HepG2 (cell line): ENCODE results near the gene WNT5B. TPM values are rescaled to one million over a fixed set of nuclear protein-coding genes. Genes with fewer than 3 reads are reported as not detected.

Experiments
- ATRX ChIP-seq: sonication (generic); formaldehyde crosslinking; IDR thresholded peaks from 2 replicates; pipeline ENCODE4 v1.4.0; 2020; ENCODE audit warnings: missing genetic modification reagents, borderline replicate concordance
- CEBPG ChIP-seq: IDR thresholded peaks from 2 replicates; pipeline ENCODE4 v1.6.1; 2016
- CSRNP1 ChIP-seq: sonication (generic); formaldehyde crosslinking; IDR thresholded peaks from 2 replicates; pipeline ENCODE4 v1.8.1; 2023; ENCODE audit warnings: mild to moderate bottlenecking, missing genetic modification reagents
- CTCF ChIP-seq: sonication (generic); formaldehyde crosslinking; IDR thresholded peaks from 2 replicates; pipeline ENCODE4 v1.5.0; 2020; ENCODE audit warnings: mild to moderate bottlenecking, missing genetic modification reagents, moderate library complexity
- HCFC1 ChIP-seq: fragments of 150-350 bp; IDR thresholded peaks from 2 replicates; pipeline ENCODE4 v1.6.1; 2014; ENCODE audit warnings: low read depth, low read length
- HMG20A ChIP-seq: IDR thresholded peaks from 2 replicates; pipeline ENCODE4 v1.6.1; 2016; ENCODE audit warnings: borderline replicate concordance
- IRF1 ChIP-seq: sonication (generic); formaldehyde crosslinking; IDR thresholded peaks from 2 replicates; pipeline ENCODE4 v1.4.0; 2020; ENCODE audit warnings: low read depth, mild to moderate bottlenecking, missing genetic modification reagents
- KDM5A ChIP-seq: fragments of 200-600 bp; sonication (generic); IDR thresholded peaks from 2 replicates; pipeline ENCODE4 v1.7.0; 2018; ENCODE audit warnings: antibody characterized with exemption, mild to moderate bottlenecking, low read length, borderline replicate concordance
- KLF15 ChIP-seq: sonication (generic); formaldehyde crosslinking; IDR thresholded peaks from 2 replicates; pipeline ENCODE4 v1.8.1; 2023; ENCODE audit warnings: borderline replicate concordance, mild to moderate bottlenecking, inconsistent platforms, missing genetic modification reagents, mixed read lengths
- KMT2A ChIP-seq: sonication (generic); formaldehyde crosslinking; IDR thresholded peaks from 2 replicates; pipeline ENCODE4 v1.4.0; 2020; ENCODE audit warnings: missing genetic modification reagents
- MAZ ChIP-seq, 2 experiments: sonication (generic) in 1 of 2; formaldehyde crosslinking in 1 of 2; IDR thresholded peaks; 2 replicates each; pipeline versions ENCODE4 v1.5.0 to v1.6.1; 2012 to 2020; ENCODE audit warnings: low read depth in 2 of 2, mild to moderate bottlenecking in 2 of 2, borderline replicate concordance in 1 of 2, improper control_type of control experiment in 1 of 2, low read length in 1 of 2, missing genetic modification reagents in 1 of 2, moderate library complexity in 1 of 2
- MTF1 ChIP-seq: sonication (generic); formaldehyde crosslinking; IDR thresholded peaks from 2 replicates; pipeline ENCODE4 v1.5.0; 2020; ENCODE audit warnings: missing genetic modification reagents
- NFYB ChIP-seq: sonication (generic); formaldehyde crosslinking; IDR thresholded peaks from 2 replicates; pipeline ENCODE4 v1.4.0; 2020; ENCODE audit warnings: missing genetic modification reagents
- RBM22 ChIP-seq: fragments of 200-400 bp; formaldehyde crosslinking; optimal IDR thresholded peaks from 2 replicates; pipeline ENCODE3; 2017; ENCODE audit warnings: mild to moderate bottlenecking, low read length, moderate library complexity
- SALL1 ChIP-seq: sonication (generic); formaldehyde crosslinking; IDR thresholded peaks from 2 replicates; pipeline ENCODE4 v1.8.0; 2022; ENCODE audit warnings: mild to moderate bottlenecking, missing genetic modification reagents
- SMAD1 ChIP-seq: sonication (generic); formaldehyde crosslinking; IDR thresholded peaks from 2 replicates; pipeline ENCODE4 v1.4.0; 2020; ENCODE audit warnings: missing genetic modification reagents, low read depth, mild to moderate bottlenecking, borderline replicate concordance
- SRSF4 ChIP-seq: fragments of 200-400 bp; formaldehyde crosslinking; IDR thresholded peaks from one replicate; pipeline ENCODE4 v1.6.1; 2018; ENCODE audit warnings: mild to moderate bottlenecking, low read depth, low read length, moderate library complexity; ENCODE audit not compliant: poor library complexity, severe bottlenecking
- ZBTB42 ChIP-seq: sonication (generic); formaldehyde crosslinking; IDR thresholded peaks from 2 replicates; pipeline ENCODE4 v1.5.0; 2020; ENCODE audit warnings: mild to moderate bottlenecking, missing genetic modification reagents
- ZFX ChIP-seq: sonication (generic); formaldehyde crosslinking; IDR thresholded peaks from 2 replicates; pipeline ENCODE4 v1.4.0; 2020; ENCODE audit warnings: mild to moderate bottlenecking, low read depth, missing genetic modification reagents, moderate library complexity
- ZNF383 ChIP-seq: sonication (generic); formaldehyde crosslinking; IDR thresholded peaks from 2 replicates; pipeline ENCODE4 v1.4.0; 2020; ENCODE audit warnings: missing genetic modification reagents, mild to moderate bottlenecking, borderline replicate concordance
- ZNF414 ChIP-seq: sonication (generic); formaldehyde crosslinking; IDR thresholded peaks from 2 replicates; pipeline ENCODE4 v1.5.0; 2020; ENCODE audit warnings: missing genetic modification reagents
- ZNF431 ChIP-seq: sonication (generic); formaldehyde crosslinking; IDR thresholded peaks from 2 replicates; pipeline ENCODE4 v1.9.0; 2022; ENCODE audit warnings: missing genetic modification reagents, low read depth, mild to moderate bottlenecking, borderline replicate concordance
- ZNF468 ChIP-seq: sonication (generic); formaldehyde crosslinking; IDR thresholded peaks from 2 replicates; pipeline ENCODE4 v1.8.0; 2022; ENCODE audit warnings: mild to moderate bottlenecking, moderate library complexity, missing genetic modification reagents
- ZNF576 ChIP-seq: sonication (generic); formaldehyde crosslinking; IDR thresholded peaks from 2 replicates; pipeline ENCODE4 v1.4.0; 2020; ENCODE audit warnings: mild to moderate bottlenecking, missing genetic modification reagents
- ZNF652 ChIP-seq: IDR thresholded peaks from 2 replicates; pipeline ENCODE4 v1.6.1; 2016; ENCODE audit warnings: low read depth, borderline replicate concordance
- ZNF761 ChIP-seq: sonication (generic); formaldehyde crosslinking; conservative IDR thresholded peaks from 2 replicates; pipeline ENCODE4 v1.4.0; 2020; ENCODE audit warnings: mild to moderate bottlenecking, missing genetic modification reagents
- polyA plus RNA-seq, 8 experiments: library from polyadenylated mRNA; depleted of rRNA in 3 of 8; stranded (reverse) in 7 of 8; unstranded in 1 of 8; fragments of >200 nt; fragmentation: Illumina TruSeq in 4 of 8; extraction: Trizol in 4 of 8; gene quantifications; 2 replicates each; pipeline versions ENCODE4 v1.2.1 to v1.2.3, GENCODE V29; 2011 to 2016; ENCODE audit warnings: low read depth in 4 of 8, missing spikeins in 1 of 8, mixed read lengths in 1 of 8; ENCODE audit not compliant: insufficient read depth in 1 of 8
- total RNA-seq, 5 experiments: library from RNA; depleted of rRNA; stranded (reverse); fragments of >200 nt; fragmentation: Illumina TruSeq; extraction: Trizol; gene quantifications; 2 replicates each; pipeline ENCODE4 v1.2.3, GENCODE V29; 2016; ENCODE audit warnings: low read depth in 1 of 5

The WNT5B gene
- total and polyA plus RNA-seq, 2 of the 13 experiments (the other 11 are each of a cell fraction or from before 2014, with no cell fraction given), result 0.04 TPM; not detected in 1

GRCh38 chr12:1690578-1691122, 61.6 kb downstream of the WNT5B start, which contains the start of gene ADIPOR2 (continued):
- TF ChIP-seq KDM5A (peak; percentile 58; the same call in 1 of the 2 replicates), KMT2A (CRISPR knock-in tag) (peak; percentile 97), ZBTB42 (CRISPR knock-in tag) (no peak), CSRNP1 (CRISPR knock-in tag) (0 out of 2 replicates have a peak, but pooled peaks have one; percentile 10), CTCF (CRISPR knock-in tag) (no peak), RBM22 (no peak), CEBPG (CRISPR knock-in tag) (peak; percentile 49), MTF1 (CRISPR knock-in tag) (no peak), HCFC1 (peak; percentile 75), NFYB (CRISPR knock-in tag) (peak; percentile 92), ZNF383 (CRISPR knock-in tag) (no peak), SRSF4 (no peak), HMG20A (CRISPR knock-in tag) (no peak), ATRX (CRISPR knock-in tag) (no peak), ZNF468 (CRISPR knock-in tag) (no peak), ZNF652 (CRISPR knock-in tag) (no peak), ZNF761 (CRISPR knock-in tag) (peak; percentile 90), ZNF431 (CRISPR knock-in tag) (peak; percentile 71; the same call in 1 of the 2 replicates), IRF1 (CRISPR knock-in tag) (no peak), ZNF414 (CRISPR knock-in tag) (no peak; the same call in 1 of the 2 replicates), SMAD1 (CRISPR knock-in tag) (no peak), ZFX (CRISPR knock-in tag) (peak; percentile 65), MAZ (IDR thresholded peaks at IDR 0.05; ENCODE audit: borderline replicate concordance, low read depth, low read length) (peak; percentile 46; the same call in 1 of the 2 replicates), MAZ (CRISPR knock-in tag; IDR thresholded peaks at IDR 0.05; ENCODE audit: low read depth) (peak; percentile 74), ZNF576 (CRISPR knock-in tag) (no peak), SALL1 (CRISPR knock-in tag) (peak; percentile 91), KLF15 (no peak; the same call in 1 of the 2 replicates)
